Smooth muscle cell (in vitro differentiated cells): ENCODE results near the gene CELSR3. TPM values are rescaled to one million over a fixed set of nuclear protein-coding genes. Genes with fewer than 3 reads are reported as not detected.

ENCODE experiments used
- DNase-seq: peaks from one replicate; lab custom pipeline; 2025; ENCODE audit not compliant: unreplicated experiment; lab: John Stamatoyannopoulos, UW
- H2AFZ ChIP-seq: fragments of 200-600 bp; sonication (generic); 2 replicates; pipeline ENCODE4 v1.6.0; 2016; ENCODE audit warnings: antibody characterized with exemption, low read depth, mild to moderate bottlenecking
- H3F3A ChIP-seq: fragments of 200-600 bp; sonication (generic); 2 replicates; pipeline ENCODE4 v1.6.0; 2017; ENCODE audit warnings: antibody characterized with exemption, low read depth
- H3K27ac ChIP-seq: fragments of 200-600 bp; sonication (generic); 2 replicates; pipeline ENCODE4 v1.5.1; 2016; ENCODE audit warnings: low read depth, mild to moderate bottlenecking
- H3K27me3 ChIP-seq: fragments of 200-600 bp; sonication (generic); 2 replicates; pipeline ENCODE4 v1.6.1; 2016; ENCODE audit warnings: low read depth, mild to moderate bottlenecking
- H3K36me3 ChIP-seq: fragments of 200-600 bp; sonication (generic); 2 replicates; pipeline ENCODE4 v1.5.1; 2016; ENCODE audit warnings: low read depth
- H3K4me1 ChIP-seq: fragments of 200-600 bp; sonication (generic); 2 replicates; pipeline ENCODE4 v1.5.1; 2016; ENCODE audit warnings: low read depth
- H3K4me2 ChIP-seq: fragments of 200-600 bp; sonication (generic); 2 replicates; pipeline ENCODE4 v1.6.0; 2016; ENCODE audit warnings: mild to moderate bottlenecking
- H3K4me3 ChIP-seq: fragments of 200-600 bp; sonication (generic); 2 replicates; pipeline ENCODE4 v1.5.1; 2016; ENCODE audit warnings: mild to moderate bottlenecking
- H3K79me2 ChIP-seq: fragments of 200-600 bp; sonication (generic); 2 replicates; pipeline ENCODE4 v1.6.0; 2016; ENCODE audit warnings: low read depth, mild to moderate bottlenecking
- H3K9ac ChIP-seq: fragments of 200-600 bp; sonication (generic); 2 replicates; pipeline ENCODE4 v1.6.0; 2016; ENCODE audit warnings: low read depth
- H3K9me3 ChIP-seq: fragments of 200-600 bp; sonication (generic); replicated peaks from 2 replicates; pipeline ENCODE4 v1.5.1; 2016; ENCODE audit warnings: low read depth
- H4K20me1 ChIP-seq: fragments of 200-600 bp; sonication (generic); 2 replicates; pipeline ENCODE4 v1.6.0; 2016; ENCODE audit warnings: low read depth
- CTCF ChIP-seq: fragments of 200-600 bp; sonication (generic); IDR thresholded peaks from 2 replicates; pipeline ENCODE4 v1.5.1; 2017; ENCODE audit warnings: borderline replicate concordance, mild to moderate bottlenecking, antibody characterized with exemption; ENCODE audit not compliant: insufficient read depth, poor library complexity, severe bottlenecking
- WGBS: methylation state at CpG from one replicate; pipeline ENCODE4 v1.1.7; 2016; ENCODE audit warnings: low lambda C conversion rate; 5-methylcytosine and 5-hydroxymethylcytosine counted together
- polyA plus RNA-seq: library from polyadenylated mRNA; unstranded; fragments of >200 nt; fragmentation: Nextera tagmentation; extraction: Ambion mirVana; gene quantifications from 2 replicates; pipeline ENCODE4 v1.2.1, GENCODE V29; 2016
- total RNA-seq: library from RNA; depleted of rRNA; stranded (reverse); fragments of >200 nt; gene quantifications from 2 replicates; pipeline ENCODE4 v1.2.3, GENCODE V29; 2014

Gene CELSR3
- total and polyA plus RNA-seq, 2 experiments from 2014 or later: 1.5 to 2.5 TPM

GRCh38 chr3:48633256-48633655 is 29.4 kb downstream of the CELSR3 start:
- no peak for DNase-seq
- no peaks in the 10 kb centered on the region for H3K27me3 ChIP-seq
- no peaks in the 10 kb centered on the region for H3K9me3 ChIP-seq
- no peak overlapping the region for H2AFZ ChIP-seq
- no peak overlapping the region for H3K27ac ChIP-seq
- H3K9ac ChIP-seq: no peak overlapping the region
- TF ChIP-seq CTCF: no peak
- WGBS: 99% methylated on average over 15 of the region's 15 CpGs
- H3K4me1 ChIP-seq: peaks cover 8% of the 10 kb centered on the region
- peaks cover 6% of the 10 kb centered on the region for H3K79me2 ChIP-seq
- no peak overlapping the region for H3K4me3 ChIP-seq
- H3K4me2 ChIP-seq: no peak overlapping the region
- no peaks in the 10 kb centered on the region for H3K36me3 ChIP-seq
- H4K20me1 ChIP-seq: peaks cover 24% of the 10 kb centered on the region
- no peaks in the 10 kb centered on the region for H3F3A ChIP-seq

GRCh38 chr3:48631516-48632448 is 30.9 kb downstream of the CELSR3 start:
- no peak overlapping the region for H3K4me3 ChIP-seq
- H3K9ac ChIP-seq: no peak overlapping the region
- H3K27ac ChIP-seq: no peak overlapping the region
- no peaks in the 10 kb centered on the region for H3K9me3 ChIP-seq
- no peak for TF ChIP-seq CTCF
- peaks cover 8% of the 10 kb centered on the region for H3K4me1 ChIP-seq
- H4K20me1 ChIP-seq: peaks cover 24% of the 10 kb centered on the region
- H3K4me2 ChIP-seq: no peak overlapping the region
- H3K36me3 ChIP-seq: no peaks in the 10 kb centered on the region
- H3K27me3 ChIP-seq: no peaks in the 10 kb centered on the region
- DNase-seq: no peak
- H2AFZ ChIP-seq: no peak overlapping the region
- whole genome bisulfite sequencing: 97% methylated on average over 19 of the region's 22 CpGs
- H3F3A ChIP-seq: no peaks in the 10 kb centered on the region
- H3K79me2 ChIP-seq: peaks cover 6% of the 10 kb centered on the region

GRCh38 chr3:48630833-48631232 is 31.9 kb downstream of the CELSR3 start:
- H3K4me2 ChIP-seq: no peak overlapping the region
- no peak for TF ChIP-seq CTCF
- no peak overlapping the region for H3K4me3 ChIP-seq
- peaks cover 24% of the 10 kb centered on the region for H4K20me1 ChIP-seq
- 98% methylated on average over 11 of the region's 12 CpGs for WGBS
- DNase-seq: no peak
- H3K9ac ChIP-seq: no peak overlapping the region
- no peaks in the 10 kb centered on the region for H3K9me3 ChIP-seq
- H3F3A ChIP-seq: no peaks in the 10 kb centered on the region
- H3K27ac ChIP-seq: no peak overlapping the region
- no peak overlapping the region for H2AFZ ChIP-seq
- no peaks in the 10 kb centered on the region for H3K4me1 ChIP-seq
- peaks cover 6% of the 10 kb centered on the region for H3K79me2 ChIP-seq
- no peaks in the 10 kb centered on the region for H3K27me3 ChIP-seq
- H3K36me3 ChIP-seq: no peaks in the 10 kb centered on the region
